NCI-H146 treated with DMSO at 0.1 percent for 48 hours (cell line): ENCODE measurements around the gene HOMER1.

Experiments
- DNase-seq: peaks from one replicate; lab custom pipeline; 2025; ENCODE audit not compliant: unreplicated experiment; lab: John Stamatoyannopoulos, UW

The HOMER1 gene

DNA sequence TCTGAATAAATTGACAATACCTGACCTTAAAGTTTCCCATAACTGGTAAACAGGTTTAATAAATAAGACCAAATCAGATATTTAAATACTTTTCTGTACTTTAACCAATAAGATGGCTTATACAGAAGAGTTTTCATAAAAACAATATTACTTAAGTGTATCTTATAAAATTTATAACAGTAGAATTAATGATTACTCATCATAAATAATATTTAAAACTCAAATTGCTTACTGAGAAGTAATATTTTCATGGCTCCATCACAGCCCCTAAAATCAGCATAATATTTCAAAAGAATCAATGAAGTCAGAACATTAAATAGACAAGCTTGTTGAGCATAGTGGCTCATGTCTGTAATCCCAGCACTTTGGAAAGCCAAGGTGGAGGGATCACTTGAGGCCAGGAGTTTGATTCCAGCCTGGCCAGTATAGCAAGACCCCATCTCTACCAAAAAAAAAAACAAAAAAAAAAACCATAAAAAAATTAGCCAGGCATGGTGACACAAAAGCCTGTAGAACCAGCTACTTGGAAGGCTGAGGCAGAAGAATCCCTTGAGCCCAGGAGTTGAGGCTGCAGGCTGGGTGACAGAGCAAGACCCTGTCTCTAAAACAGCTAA is 23.5 kb downstream of the HOMER1 start:
- DNase-seq = no peak

- no peak for DNase-seq
Measured at GRCh38 chr5:79489773-79490172, 24.2 kb downstream of the HOMER1 start.

GRCh38 chr5:79488775-79489174 is 25.2 kb downstream of the HOMER1 start:
- no peak for DNase-seq

GRCh38 chr5:79488058-79488457 is 25.9 kb downstream of the HOMER1 start:
- no peak for DNase-seq

DNA sequence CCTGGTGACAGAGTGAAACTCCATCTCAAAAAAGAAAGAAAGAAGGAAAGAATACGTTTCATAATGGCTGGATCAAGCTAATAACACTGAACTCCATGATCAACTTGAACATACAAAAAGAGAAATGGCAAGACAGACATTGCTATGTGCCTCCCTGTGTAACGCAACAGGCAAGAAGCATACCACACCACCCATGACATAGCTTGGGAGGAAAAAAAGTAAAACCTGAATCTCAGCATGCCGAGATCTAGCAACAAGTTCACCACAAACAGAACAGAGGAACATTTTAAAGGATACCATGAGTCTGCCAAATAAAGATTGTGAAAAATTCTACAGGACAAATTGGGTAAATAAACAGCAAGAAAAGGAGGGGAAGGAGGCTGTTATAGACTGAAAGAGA is 26.7 kb downstream of the HOMER1 start:
- no peak for DNase-seq

DNA sequence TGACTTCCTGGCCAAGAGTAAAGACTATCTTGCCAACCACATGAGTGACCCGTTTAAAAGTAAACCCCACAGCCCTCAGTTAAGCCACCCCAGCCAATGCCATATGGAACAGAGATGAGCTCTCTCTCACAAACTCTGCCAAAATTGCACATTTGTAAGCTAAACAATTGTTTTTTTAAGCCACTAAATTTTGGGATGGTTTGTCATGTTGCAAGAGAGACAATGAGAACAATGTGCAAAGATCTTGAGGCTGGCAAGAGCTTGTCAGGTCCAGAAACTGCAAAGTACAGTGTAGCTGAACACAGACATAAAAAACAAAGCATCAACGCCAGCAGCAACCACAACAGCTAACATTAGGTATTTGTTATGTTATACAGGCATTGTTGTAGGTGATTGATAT is 27.8 kb downstream of the HOMER1 start:
- DNase-seq = no peak

GRCh38 chr5:79484731-79485130 is 29.2 kb downstream of the HOMER1 start:
- DNase-seq = no peak

- no peak for DNase-seq
Measured at GRCh38 chr5:79481574-79481973, 32.4 kb downstream of the HOMER1 start.

- DNase-seq = no peak
Measured at GRCh38 chr5:79480991-79481390, 32.9 kb downstream of the HOMER1 start.

DNA sequence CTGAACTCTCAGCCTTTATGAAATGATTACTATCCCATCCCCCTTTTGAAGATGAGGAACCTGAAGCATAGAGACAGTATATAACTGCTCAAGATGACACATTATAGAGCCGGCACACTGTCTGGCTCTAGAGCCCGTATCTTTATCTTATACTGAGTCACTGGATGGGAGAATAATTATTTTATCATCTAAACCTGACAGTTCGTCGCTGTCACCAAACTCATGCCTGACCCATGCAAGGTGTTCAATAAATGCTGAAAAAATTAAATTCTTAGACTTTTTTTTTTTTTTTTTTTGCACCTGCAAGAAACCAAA is 38.8 kb downstream of the HOMER1 start:
- no peak for DNase-seq

- no peak for DNase-seq
Measured at GRCh38 chr5:79474367-79475151, 39.4 kb downstream of the HOMER1 start.

DNA sequence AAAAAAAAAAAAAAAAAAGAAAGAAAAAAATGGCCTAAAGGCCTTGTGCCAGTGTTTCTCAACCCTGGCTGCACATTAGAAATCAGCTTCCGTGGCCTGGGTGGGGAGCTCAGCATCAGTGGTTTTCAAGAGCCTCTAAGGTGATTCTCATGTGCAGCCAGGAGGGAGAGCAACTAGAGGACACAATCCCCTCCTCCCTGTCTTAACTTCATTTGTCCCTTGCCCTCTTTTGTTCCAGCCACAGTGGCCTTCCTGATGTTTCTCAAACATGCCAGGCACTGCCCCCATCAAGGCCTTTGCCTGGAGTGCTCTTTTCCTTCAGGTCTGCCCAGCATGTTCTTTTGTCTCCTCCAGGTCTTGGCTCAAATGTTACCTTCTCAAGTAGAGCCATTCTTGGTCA is 42.4 kb downstream of the HOMER1 start:
- DNase-seq = no peak

- DNase-seq = peak; percentile 25
Measured at GRCh38 chr5:79464695-79465332, 49.1 kb downstream of the HOMER1 start.

DNA sequence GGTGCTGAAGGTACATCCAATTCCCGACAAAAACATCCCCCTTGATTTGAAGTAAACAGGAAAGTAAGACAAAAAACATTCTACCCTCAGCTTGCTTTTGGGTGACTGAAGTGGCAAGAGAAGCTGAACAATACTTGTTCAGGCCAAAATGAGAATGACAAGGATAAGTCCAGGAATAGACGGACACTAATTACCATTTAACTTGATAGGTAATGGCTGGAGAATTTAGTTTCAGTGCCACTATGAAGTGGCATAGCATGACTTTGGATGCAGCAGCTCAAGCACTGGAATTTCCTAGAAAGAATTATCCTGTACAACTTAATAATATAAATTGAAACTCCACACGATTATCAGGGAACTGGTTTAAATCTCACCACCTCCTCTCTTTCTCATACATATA is 49.7 kb downstream of the HOMER1 start:
- DNase-seq = no peak

- no peak for DNase-seq
Measured at GRCh38 chr5:79459626-79460025, 54.3 kb downstream of the HOMER1 start.

GRCh38 chr5:79456890-79457583 is 56.9 kb downstream of the HOMER1 start:
- DNase-seq = no peak

GRCh38 chr5:79456400-79456799 is 57.5 kb downstream of the HOMER1 start:
- no peak for DNase-seq

DNA sequence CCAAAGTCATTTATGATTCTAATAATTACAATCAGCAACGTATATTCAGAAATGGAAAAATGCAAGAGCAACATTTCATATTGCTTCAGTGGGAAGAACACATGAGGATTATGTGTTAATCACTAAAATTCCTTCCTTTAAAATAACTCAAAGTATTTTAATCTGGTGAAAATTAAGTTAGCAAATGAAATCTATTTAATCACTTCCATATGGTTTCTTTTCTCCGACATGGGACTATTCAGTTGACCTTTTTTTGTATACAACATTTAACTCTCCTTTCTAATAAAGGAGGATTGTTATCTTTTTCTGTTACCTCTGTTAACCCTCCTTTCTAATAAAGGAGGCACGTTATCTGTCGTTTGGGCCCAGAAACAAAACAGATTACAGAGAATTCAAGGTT is 59.9 kb downstream of the HOMER1 start:
- no peak for DNase-seq

- DNase-seq = no peak
Measured at GRCh38 chr5:79448336-79448735, 65.6 kb downstream of the HOMER1 start.

GRCh38 chr5:79436821-79437220 is 77.1 kb downstream of the HOMER1 start:
- no peak for DNase-seq

- DNase-seq = no peak
Measured at GRCh38 chr5:79436224-79436623, 77.7 kb downstream of the HOMER1 start.

DNA sequence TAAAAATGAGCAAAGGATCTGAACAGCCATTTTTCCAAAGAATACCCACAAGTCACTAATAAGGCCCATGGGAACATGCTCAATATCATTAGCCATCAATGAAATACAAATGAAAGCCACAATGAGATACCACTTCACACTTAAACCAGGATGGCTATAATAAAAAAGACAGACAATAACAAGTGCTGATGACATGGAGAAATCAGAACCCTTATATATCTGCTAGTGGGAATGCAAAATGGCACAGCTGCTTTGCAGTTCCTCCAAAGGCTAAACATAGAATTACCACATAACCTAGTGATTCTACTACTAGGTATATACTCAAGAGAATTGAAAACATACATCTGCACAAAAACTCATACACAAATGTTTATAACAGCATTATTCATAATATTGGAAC is 83.7 kb downstream of the HOMER1 start:
- no peak for DNase-seq
